K562 (cell line): ENCODE results near the gene ABHD3. TPM values are rescaled to one million over a fixed set of nuclear protein-coding genes. Genes with fewer than 3 reads are reported as not detected.

ENCODE experiments used
- CBX3 ChIP-seq, 2 experiments: IDR thresholded peaks; 1 replicate in 1 of 2; 2 replicates in 1 of 2; pipeline ENCODE4 v1.6.1; 2012; ENCODE audit warnings: inconsistent platforms in 2 of 2, low read length in 2 of 2, borderline replicate concordance in 1 of 2, control low read depth in 1 of 2
- ILF3 ChIP-seq: fragments of 450-650 bp; IDR thresholded peaks from 2 replicates; pipeline ENCODE4 v1.6.1; 2018; ENCODE audit warnings: antibody characterized with exemption, mild to moderate bottlenecking, moderate library complexity, borderline replicate concordance
- MIER1 ChIP-seq: fragments of 450-650 bp; IDR thresholded peaks from 2 replicates; pipeline ENCODE4 v1.6.1; 2016; ENCODE audit warnings: antibody characterized with exemption, mild to moderate bottlenecking, low read depth
- NONO ChIP-seq, 2 experiments: fragments of 200-400 bp in 1 of 2; fragments of 450-650 bp in 1 of 2; formaldehyde crosslinking in 1 of 2; IDR thresholded peaks; 2 replicates each; pipeline ENCODE4 v1.6.1; 2017; ENCODE audit warnings: low read depth in 2 of 2, mild to moderate bottlenecking in 2 of 2, moderate library complexity in 2 of 2, low read length in 1 of 2
- NR3C1 ChIP-seq: sonication (generic); formaldehyde crosslinking; IDR thresholded peaks from 2 replicates; pipeline ENCODE4 v1.8.1; 2022; ENCODE audit warnings: missing genetic modification reagents
- SAFB2 ChIP-seq: fragments of 200-400 bp; formaldehyde crosslinking; IDR thresholded peaks from 2 replicates; pipeline ENCODE4 v1.6.1; 2018; ENCODE audit warnings: borderline replicate concordance, low read length, low read depth, moderate library complexity; ENCODE audit not compliant: severe bottlenecking
- SMARCE1 ChIP-seq: fragments of 450-650 bp; IDR thresholded peaks from 2 replicates; pipeline ENCODE4 v1.7.1; 2016; ENCODE audit warnings: mild to moderate bottlenecking
- SP1 ChIP-seq: sonication (generic); formaldehyde crosslinking; IDR thresholded peaks from 2 replicates; pipeline ENCODE4 v1.8.1; 2022; ENCODE audit warnings: mild to moderate bottlenecking, missing genetic modification reagents
- TAF15 ChIP-seq: fragments of 200-400 bp; formaldehyde crosslinking; IDR thresholded peaks from 2 replicates; pipeline ENCODE4 v1.6.1; 2017; ENCODE audit warnings: mild to moderate bottlenecking, low read depth, low read length, moderate library complexity
- UBTF ChIP-seq, 2 experiments: IDR thresholded peaks; 2 replicates each; pipeline ENCODE4 v1.6.1; 2012; ENCODE audit warnings: improper control_type of control experiment in 2 of 2, low read depth in 2 of 2, low read length in 2 of 2, borderline replicate concordance in 1 of 2
- ZBTB5 ChIP-seq: fragments of 450-650 bp; IDR thresholded peaks from 2 replicates; pipeline ENCODE4 v1.6.1; 2017; ENCODE audit warnings: antibody characterized with exemption
- ZNF3 ChIP-seq: fragments of 250-450 bp; sonication (Bioruptor Pico); IDR thresholded peaks from 2 replicates; pipeline ENCODE4 v1.5.0; 2021; ENCODE audit warnings: mild to moderate bottlenecking, moderate library complexity
- ZNF592 ChIP-seq: fragments of 450-650 bp; IDR thresholded peaks from 2 replicates; pipeline ENCODE4 v1.6.1; 2017; ENCODE audit warnings: antibody characterized with exemption, mild to moderate bottlenecking
- ZNF717 ChIP-seq: fragments of 250-450 bp; sonication (Bioruptor Pico); IDR thresholded peaks from 2 replicates; pipeline ENCODE4 v1.5.0; 2021
- ZNF830 ChIP-seq: fragments of 250-450 bp; sonication (Bioruptor Pico); IDR thresholded peaks from 2 replicates; pipeline ENCODE4 v1.5.0; 2021; ENCODE audit warnings: mild to moderate bottlenecking
- polyA plus RNA-seq, 8 experiments: library from polyadenylated mRNA; depleted of rRNA in 4 of 8; stranded (reverse) in 5 of 8; unstranded in 3 of 8; fragments of >200 nt; fragmentation: Nextera tagmentation in 2 of 8; fragmentation: Illumina TruSeq in 1 of 8; extraction: Ambion mirVana in 2 of 8; extraction: Trizol in 1 of 8; gene quantifications; 2 replicates each; pipeline versions ENCODE4 v1.2.1 to v1.2.3, GENCODE V29; 2011 to 2014; ENCODE audit warnings: inconsistent platforms in 1 of 8, missing spikeins in 1 of 8
- total RNA-seq, 7 experiments: library from RNA; depleted of rRNA in 6 of 7; stranded (reverse); fragments of >200 nt in 6 of 7; fragmentation: Illumina TruSeq in 2 of 7; extraction: Trizol in 2 of 7; gene quantifications; 2 replicates each; pipeline versions ENCODE4 v1.2.1 to v1.2.3, GENCODE V29; 2011 to 2021; ENCODE audit warnings: low replicate concordance in 1 of 7
- TF ChIP-seq, protein P1 (sequence below), 2 experiments: IDR thresholded peaks; 2 replicates each; pipeline ENCODE4 v1.6.1; 2011; ENCODE audit warnings: borderline replicate concordance in 1 of 2, control low read depth in 1 of 2, low read depth in 1 of 2, low read length in 1 of 2, mild to moderate bottlenecking in 1 of 2, mixed read lengths in 1 of 2, moderate library complexity in 1 of 2; ENCODE audit not compliant: insufficient read depth in 1 of 2, insufficient read length in 1 of 2, poor library complexity in 1 of 2, severe bottlenecking in 1 of 2; ENCODE audit errors: extremely low read depth in 1 of 2

ABHD3 gene
- total and polyA plus RNA-seq, 9 of the 15 experiments (the other 6 are each of a cell fraction or from before 2014, with no cell fraction given), result 6.3 to 38.8 (median 19.4) TPM

DNA sequence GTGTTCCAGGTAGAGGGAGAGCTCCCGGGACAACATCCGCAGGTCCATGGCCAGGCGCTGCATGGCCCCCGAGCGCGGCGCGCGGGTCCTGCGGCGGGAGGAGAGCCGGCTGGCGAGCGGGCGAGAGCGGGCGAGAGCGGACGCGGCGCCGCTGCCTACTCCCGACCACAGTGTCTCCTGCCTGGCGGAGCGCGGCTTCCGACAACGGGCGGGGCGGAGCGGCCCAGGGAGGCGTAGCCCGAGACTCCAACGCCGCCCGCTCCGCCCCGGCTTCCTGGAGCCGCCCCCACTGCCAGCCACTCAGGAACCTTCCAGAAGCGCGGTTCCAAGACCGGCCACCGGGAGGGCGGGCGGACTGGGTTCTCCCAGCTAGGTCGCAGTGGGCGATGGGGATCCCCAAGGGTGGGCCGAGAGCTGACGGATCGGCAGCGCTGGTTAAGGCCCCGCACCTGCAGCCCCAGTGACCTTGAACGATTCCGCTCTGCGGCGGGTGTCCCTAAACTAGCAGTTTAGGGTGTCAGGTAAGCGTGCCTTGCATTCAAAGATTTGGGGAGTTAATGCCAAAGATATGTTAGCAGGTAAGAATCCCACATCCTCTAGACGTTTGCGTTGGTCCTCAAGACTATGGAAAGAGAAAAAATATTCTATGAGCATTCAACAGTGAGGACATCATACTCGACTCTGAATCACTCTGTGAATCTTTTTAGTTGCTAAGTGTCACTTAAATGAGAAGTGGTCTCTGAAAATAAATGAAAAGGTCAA, at the start of gene ABHD3 (continued):
- TF ChIP-seq UBTF (IDR thresholded peaks at IDR 0.05; ENCODE audit: borderline replicate concordance in 1 of 2, low read depth in 2 of 2, low read length in 2 of 2) (peak; percentile 48 to 96; a peak in 3 of 4 replicates), CBX3 (IDR thresholded peaks at IDR 0.05; ENCODE audit: borderline replicate concordance in 1 of 2, low read length in 2 of 2) (no peak; a peak in 1 of 3 replicates), ILF3 (no peak), SAFB2 (no peak), ZBTB5 (no peak), SP1 (peak; percentile 62), ZNF830 (CRISPR knock-in tag) (no peak), NR3C1 (CRISPR knock-in tag) (no peak), NONO (IDR thresholded peaks at IDR 0.05; ENCODE audit: low read depth in 2 of 2, low read length in 1 of 2) (peak in 1 of 2 experiments; percentile 92; a peak in 2 of 4 replicates), ZNF717 (CRISPR knock-in tag) (no peak), TAF15 (no peak), MIER1 (no peak), SMARCE1 (0 out of 2 replicates have a peak, but pooled peaks have one; percentile 17), ZNF592 (no peak), ZNF3 (CRISPR knock-in tag) (no peak)
- TF ChIP-seq, protein P1, sequence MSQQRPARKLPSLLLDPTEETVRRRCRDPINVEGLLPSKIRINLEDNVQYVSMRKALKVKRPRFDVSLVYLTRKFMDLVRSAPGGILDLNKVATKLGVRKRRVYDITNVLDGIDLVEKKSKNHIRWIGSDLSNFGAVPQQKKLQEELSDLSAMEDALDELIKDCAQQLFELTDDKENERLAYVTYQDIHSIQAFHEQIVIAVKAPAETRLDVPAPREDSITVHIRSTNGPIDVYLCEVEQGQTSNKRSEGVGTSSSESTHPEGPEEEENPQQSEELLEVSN (IDR thresholded peaks at IDR 0.05; ENCODE audit: borderline replicate concordance in 1 of 2, extremely low read depth in 1 of 2, insufficient read depth in 1 of 2, insufficient read length in 1 of 2, low read depth in 1 of 2, low read length in 1 of 2, poor library complexity in 1 of 2, severe bottlenecking in 1 of 2), result peak in 1 of 2 experiments; percentile 39
